ENCODE results near the gene SEC24C.

Gene SEC24C

DNA sequence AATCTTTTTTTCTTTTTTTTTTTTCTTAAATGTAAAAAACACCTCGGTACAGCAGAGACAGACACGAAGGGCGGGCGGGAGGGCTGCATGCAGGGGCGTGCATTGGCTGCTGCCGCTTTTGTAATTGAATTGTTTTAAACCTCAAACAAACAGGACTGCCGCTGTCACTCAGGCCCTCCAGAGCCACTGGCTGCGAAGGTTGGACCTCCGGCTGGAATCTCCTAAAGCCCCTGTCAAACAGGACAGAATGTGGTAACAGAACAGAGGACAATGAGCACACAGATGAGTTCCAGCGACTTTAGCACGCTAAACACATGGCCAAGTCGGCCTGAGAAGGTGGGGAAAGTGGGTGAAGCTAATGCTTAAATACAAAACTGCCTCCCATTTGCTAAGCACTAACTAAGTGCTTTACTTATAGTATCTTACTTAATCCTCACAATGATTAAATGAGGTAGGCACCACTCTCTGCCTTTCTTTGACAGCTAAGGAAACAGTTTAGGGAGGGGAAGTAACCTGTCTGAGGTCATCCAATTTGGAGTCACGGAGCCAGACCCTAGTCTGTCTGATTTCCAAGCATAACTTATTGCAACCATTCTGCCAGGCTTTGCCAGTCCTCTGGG, 70.2 kb downstream of the SEC24C start:
- no peak for DNase-seq (ENCODE audit: low spot score)

DNA sequence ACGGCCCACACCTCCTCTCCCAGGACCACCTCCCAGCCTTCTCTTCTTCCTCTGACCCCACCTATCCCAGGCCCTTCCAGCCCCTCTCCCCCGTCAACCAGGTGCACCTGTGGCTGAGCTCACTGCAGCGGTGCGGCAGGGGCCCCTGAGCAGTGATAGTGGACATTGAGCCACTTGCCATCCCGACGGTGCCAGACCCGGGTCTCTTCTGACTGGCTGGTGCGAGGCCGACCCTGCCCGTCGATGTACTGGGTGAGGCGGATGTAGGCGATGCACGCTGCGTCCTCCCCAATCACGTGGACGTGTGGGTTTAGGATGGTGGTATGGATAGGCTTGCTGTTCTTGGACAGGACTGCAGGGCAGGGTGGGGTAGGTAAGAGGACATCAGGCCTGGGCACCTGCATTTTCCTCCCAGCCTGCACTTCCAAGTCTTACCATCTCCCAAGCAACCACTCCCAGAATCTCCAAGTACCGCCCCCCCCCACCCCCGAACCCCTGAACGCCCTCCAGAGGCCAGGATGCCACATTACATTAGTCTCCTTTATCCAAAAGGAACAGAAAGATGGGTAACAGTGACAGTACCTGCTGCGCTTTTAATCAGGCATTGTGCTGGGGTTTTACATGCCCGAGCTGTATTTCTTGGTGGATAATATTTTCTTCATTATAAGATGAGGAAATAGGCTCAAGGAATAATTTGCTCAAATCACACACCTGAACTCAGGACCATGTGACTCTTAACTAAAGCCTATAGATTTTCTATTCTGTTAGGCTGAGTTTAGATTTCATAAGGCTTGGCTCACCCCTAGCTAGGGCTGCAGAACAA, 70.9 kb downstream of the SEC24C start:
- DNase-seq (ENCODE audit: low spot score) = peak; percentile 58

DNA sequence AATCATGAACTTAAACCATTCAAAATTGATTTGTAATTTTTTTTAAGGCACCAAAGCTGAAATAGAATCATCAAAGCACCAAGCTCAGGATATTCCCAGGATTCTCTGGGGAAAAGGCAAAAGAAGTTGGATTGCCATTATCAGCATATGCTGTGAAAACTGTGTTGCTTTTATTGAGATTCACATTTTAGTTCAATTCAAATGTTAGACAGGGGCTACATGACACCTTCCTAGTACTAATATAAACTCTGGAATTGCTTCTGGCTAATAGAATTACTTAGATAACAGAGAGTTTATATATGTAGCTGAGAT, 71.5 kb downstream of the SEC24C start:
- no peak for DNase-seq (ENCODE audit: low spot score)

DNA sequence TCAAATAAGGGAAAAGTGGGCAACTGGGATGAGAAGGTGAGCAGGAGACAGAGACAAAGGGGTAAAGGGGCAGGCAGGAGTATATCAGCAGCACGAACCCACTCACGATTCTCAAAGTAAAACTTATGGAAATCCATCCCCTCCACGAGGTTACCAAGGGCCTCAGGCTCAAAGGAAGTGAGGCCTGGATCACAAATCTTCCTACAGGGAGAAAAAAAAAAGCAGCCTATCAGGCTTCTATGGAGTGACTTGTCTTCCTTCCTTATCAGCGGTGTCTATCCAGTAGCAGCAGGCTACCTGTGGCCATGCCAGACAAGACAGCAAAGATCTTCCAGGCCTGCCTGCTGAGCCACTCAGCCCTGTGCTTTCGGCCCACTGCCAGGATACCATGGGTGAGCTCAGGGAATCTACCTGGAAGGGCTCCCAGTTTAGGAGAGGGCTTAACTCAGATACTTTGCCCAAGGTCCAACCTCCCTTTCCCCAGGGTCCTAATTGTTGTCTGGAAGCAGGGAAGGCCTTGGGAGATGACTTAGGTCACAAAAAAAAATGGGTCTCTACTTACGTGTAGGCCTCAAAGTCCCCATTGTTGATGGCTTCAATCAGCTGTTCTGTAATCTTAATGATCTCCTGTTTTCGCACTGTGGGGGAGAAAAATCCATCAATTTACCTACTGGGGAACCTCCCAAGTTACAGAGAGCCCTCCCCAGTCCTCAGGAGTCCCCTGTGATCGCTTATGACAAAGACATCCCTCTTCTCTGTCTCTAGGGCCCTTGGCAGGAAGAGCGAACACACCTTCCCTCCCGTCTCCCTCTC, 73.0 kb downstream of the SEC24C start:
- no peak for DNase-seq (ENCODE audit: low spot score)

DNA sequence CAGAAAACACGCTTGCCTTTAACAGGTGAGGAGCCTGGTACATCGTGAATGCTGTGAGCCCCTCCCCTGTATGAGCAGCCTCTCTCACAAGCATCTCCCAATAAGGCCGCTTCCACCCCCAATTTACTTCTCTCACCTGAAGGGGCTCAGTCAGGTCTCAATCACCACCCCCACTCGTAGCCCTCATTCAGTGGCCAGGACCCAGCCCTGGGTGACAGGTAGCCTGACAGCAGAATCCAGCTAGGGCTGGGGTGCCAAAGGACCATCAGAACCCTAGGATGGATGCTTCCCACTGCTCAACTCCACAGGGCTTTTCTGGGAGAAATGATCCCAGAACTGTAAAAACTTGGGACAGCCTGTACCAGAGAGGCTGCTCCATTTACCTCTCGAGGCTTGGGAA, 73.7 kb downstream of the SEC24C start:
- no peak for DNase-seq (ENCODE audit: low spot score)

DNA sequence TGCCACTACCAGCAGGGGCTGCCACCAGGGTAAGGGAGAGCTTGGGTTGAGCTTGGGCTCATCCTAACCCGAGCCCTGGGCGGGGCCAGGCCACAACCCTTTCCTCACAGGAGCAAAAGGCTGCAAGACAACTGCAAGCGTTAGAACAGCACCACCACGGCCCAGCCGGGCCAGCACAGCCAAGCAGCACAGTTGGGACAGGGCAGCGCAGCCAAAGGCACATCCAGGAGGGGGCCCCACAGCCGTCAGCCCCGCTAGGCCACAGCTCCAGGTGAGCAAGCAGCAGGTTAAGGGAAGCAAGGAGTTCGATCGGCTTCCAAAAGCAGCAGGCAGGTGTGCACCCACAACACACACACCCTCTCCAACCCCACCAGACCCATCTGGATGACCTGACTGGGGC, 74.2 kb downstream of the SEC24C start:
- DNase-seq (ENCODE audit: low spot score) = no peak

DNA sequence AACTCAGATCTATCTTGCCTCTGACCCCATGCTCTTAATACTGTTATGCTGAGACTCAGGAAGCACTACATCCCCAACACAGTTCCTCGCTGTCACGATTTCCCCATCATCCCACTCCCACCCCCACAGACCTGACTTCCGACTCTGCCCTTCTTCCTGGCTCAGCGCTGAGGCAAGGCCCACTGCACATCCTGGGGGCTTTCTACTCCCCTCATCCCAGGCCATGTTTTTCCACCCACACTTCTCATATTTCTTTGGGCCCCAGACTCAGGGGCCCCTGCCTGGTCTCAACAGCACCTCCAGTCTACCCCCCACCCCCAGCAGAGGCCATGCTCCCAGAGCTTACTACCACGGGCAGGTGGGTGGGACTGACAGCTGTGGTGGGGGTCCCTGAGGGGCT, 74.9 kb downstream of the SEC24C start:
- DNase-seq (ENCODE audit: low spot score) = no peak

DNA sequence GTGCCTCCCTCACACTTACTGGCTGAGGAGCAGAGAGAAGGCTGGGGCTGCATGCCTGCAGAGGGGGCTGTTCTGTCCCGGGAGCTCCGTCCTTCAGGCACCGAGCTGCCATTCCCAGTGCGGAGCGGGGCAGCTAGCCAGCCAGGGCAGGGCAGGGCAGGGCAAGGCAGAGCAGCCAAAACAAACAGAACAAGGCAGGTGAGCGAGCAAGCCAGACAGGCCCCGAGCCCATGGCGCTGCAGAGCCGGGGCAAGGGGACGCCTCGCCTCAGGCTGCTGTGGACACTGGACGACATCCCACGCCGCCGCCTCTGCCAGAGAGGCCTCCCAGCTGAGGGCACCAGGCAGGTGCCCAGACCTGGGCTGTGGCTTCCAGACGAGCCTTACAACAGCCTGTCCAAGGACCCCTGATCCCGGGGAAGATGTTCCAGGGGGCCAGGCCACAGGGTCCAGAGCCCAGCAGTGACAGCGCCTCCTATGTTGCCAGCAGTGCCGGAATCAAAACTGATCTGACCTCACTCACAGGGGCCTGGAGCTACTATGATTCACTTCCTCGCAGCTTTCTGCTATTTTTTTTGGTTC, 75.4 kb downstream of the SEC24C start:
- no peak for DNase-seq (ENCODE audit: low spot score)

Data from HuH-7 (cell line).